Common myeloid progenitor, CD34-positive (primary cell): ENCODE measurements around the gene ACTL9.
"Not testable (repeated sequence)": the region's sequence is repeated elsewhere in the genome, so short reads cannot be mapped to it uniquely, and the experiment has no call there.

Source experiments
- CTCF ChIA-PET: fragments of 350-600 bp; sonication (Branson Sonifier 250); formaldehyde crosslinking; loops from one replicate; lab custom pipeline; 2021; ENCODE audit warnings: antibody characterized with exemption; lab: Charles Lee
- POLR2A ChIA-PET: fragments of 350-600 bp; sonication (Branson Sonifier 250); formaldehyde crosslinking; loops from one replicate; lab custom pipeline; 2021; ENCODE audit warnings: antibody characterized with exemption; lab: Charles Lee
- DNase-seq, 3 donors: peaks; one replicate each; pipeline versions ENCODE4 v3.0.0 to v3.0.0-alpha.2; 2013
- H3K27ac ChIP-seq, 2 experiments: 1 replicate in 1 of 2; 2 replicates in 1 of 2; pipeline ENCODE4 v1.7.0; 2013; ENCODE audit warnings: inconsistent platforms in 2 of 2, low read length in 2 of 2, mild to moderate bottlenecking in 2 of 2, low read depth in 1 of 2, moderate library complexity in 1 of 2; ENCODE audit not compliant: severe bottlenecking in 2 of 2, insufficient read depth in 1 of 2, poor library complexity in 1 of 2
- H3K27me3 ChIP-seq, 5 experiments: replicated peaks in 2 of 5; 1 replicate in 3 of 5; 2 replicates in 2 of 5; pipeline versions ENCODE4 v1.6.1 to v1.7.0; 2013; ENCODE audit warnings: low read length in 4 of 5, mild to moderate bottlenecking in 2 of 5, moderate library complexity in 2 of 5, inconsistent platforms in 1 of 5; ENCODE audit not compliant: insufficient read depth in 5 of 5, control insufficient read depth in 4 of 5
- H3K36me3 ChIP-seq, 4 experiments: 1 replicate in 2 of 4; 2 replicates in 2 of 4; pipeline versions ENCODE4 v1.6.1 to v1.7.0; 2013; ENCODE audit warnings: low read length in 3 of 4, control low read depth in 1 of 4, mild to moderate bottlenecking in 1 of 4; ENCODE audit not compliant: control insufficient read depth in 4 of 4, insufficient read depth in 4 of 4
- H3K4me1 ChIP-seq, 4 experiments: 1 replicate in 3 of 4; 2 replicates in 1 of 4; pipeline versions ENCODE4 v1.6.1 to v1.7.1; 2013; ENCODE audit warnings: low read length in 3 of 4, mild to moderate bottlenecking in 3 of 4, control low read depth in 1 of 4, inconsistent platforms in 1 of 4, moderate library complexity in 1 of 4; ENCODE audit not compliant: control insufficient read depth in 4 of 4, insufficient read depth in 4 of 4; ENCODE audit errors: control extremely low read depth in 1 of 4
- H3K4me3 ChIP-seq, 7 experiments: 1 replicate in 4 of 7; 2 replicates in 3 of 7; pipeline versions ENCODE4 v1.5.1 to v1.7.0; 2013; ENCODE audit warnings: mild to moderate bottlenecking in 7 of 7, low read length in 6 of 7, moderate library complexity in 6 of 7, inconsistent platforms in 2 of 7, low read depth in 2 of 7, control low read depth in 1 of 7; ENCODE audit not compliant: insufficient read depth in 4 of 7, control insufficient read depth in 1 of 7; ENCODE audit errors: extremely low read depth in 1 of 7
- H3K9me3 ChIP-seq, 5 experiments: 1 replicate in 4 of 5; 2 replicates in 1 of 5; pipeline versions ENCODE4 v1.6.1 to v1.7.1; 2013; ENCODE audit warnings: low read length in 4 of 5, mild to moderate bottlenecking in 2 of 5, inconsistent platforms in 1 of 5, low read depth in 1 of 5, moderate library complexity in 1 of 5; ENCODE audit not compliant: control insufficient read depth in 4 of 5, insufficient read depth in 2 of 5; ENCODE audit errors: control extremely low read depth in 1 of 5
- WGBS: methylation state at CpG from one replicate; pipeline ENCODE4 v1.1.5; 2013; ENCODE audit not compliant: insufficient coverage; 5-methylcytosine and 5-hydroxymethylcytosine counted together

Gene ACTL9

DNA sequence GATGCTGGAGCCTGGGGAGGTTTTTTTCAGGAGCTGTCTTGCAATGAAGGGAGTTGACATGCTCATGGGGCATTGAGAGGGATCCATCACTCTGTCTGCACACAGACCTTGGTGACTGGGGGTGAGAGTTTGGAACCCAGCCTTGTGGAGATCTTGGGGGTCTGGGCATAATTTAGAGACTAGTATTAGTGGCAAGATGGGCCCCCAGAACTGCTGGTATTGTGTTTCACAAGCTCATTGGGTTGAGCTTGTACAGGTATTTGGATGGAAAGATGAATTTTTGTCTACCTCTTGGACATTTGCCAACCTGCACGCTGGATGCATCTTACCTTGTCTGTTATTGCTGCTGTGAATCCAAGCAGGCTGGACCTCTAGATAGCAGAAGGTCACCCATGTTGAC lies 22.7 kb upstream of the ACTL9 start, which contains the start of gene OR2Z1:
TSS of gene OR2Z1 (plus strand) at position 301 of the 400 bp plus-strand sequence. CDS start 9,395 bp downstream, outside the sequence.
- Histone ChIP-seq H3K27me3 (peaks cover 0 to 17% (median 2%) of the 10 kb centered on the region in 5 experiments), H3K27ac (no peak within 1 kb of the TSS), H3K36me3 (no peaks in the 10 kb centered on the region), H3K9me3 (no peaks in the 10 kb centered on the region), H3K4me1 (no peaks in the 10 kb centered on the region), H3K4me3 (no peak within 1 kb of the TSS)
- WGBS = no CpG with 5 or more reads among the region's 1 CpG
- ChIA-PET CTCF (no interaction called here), POLR2A (no interaction called here)
- DNase-seq = no peak

DNA sequence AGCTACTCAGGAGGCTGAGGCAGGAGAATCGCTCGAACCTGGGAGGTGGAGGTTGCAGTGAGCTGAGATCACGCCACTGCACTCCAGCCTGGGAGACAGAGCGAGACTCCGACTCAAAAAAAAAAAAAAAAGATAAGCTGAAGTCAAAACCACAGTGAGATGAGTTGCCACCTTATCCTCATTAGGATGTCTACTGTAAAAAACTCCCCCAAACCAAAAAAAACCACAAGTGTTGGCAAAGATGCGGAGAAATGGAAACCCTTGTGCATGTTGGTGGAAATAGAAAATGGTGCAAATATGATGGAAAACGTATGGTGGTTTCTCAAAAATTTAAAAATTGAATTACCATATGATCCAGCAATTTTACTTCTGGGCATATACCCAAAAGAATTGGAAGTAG lies 11.7 kb upstream of the ACTL9 start:
- WGBS = 100% methylated on average over 1 of the region's 7 CpGs
- H3K27ac ChIP-seq, DNase-seq, H3K36me3 ChIP-seq, H3K27me3 ChIP-seq, H3K4me1 ChIP-seq, POLR2A ChIA-PET, CTCF ChIA-PET, H3K9me3 ChIP-seq, H3K4me3 ChIP-seq: not testable (repeated sequence)

DNA sequence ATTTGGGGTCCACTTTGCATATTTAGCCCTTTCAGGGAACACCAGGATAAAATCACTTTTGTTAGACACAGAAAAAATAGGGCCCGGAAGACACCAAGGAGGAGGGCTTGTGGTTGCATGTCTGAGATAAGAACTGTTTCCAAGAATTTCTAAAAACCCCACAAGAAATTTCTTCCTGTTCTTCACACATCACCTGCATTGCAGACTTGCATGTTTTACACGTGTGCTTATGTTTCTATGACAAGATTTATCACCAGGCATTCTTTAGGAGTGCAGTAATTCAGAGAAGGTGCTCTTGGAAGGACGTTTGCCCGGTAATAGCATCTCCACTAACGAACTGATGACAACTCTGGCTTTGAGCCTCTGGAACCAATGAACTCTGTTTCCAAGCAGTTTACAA lies 7.1 kb upstream of the ACTL9 start:
- peak overlapping the region in 3 of 7 experiments; percentile 22 to 52 (median 28) for H3K4me3 ChIP-seq
- H3K9me3 ChIP-seq = no peaks in the 10 kb centered on the region
- no peaks in the 10 kb centered on the region for H3K27me3 ChIP-seq
- DNase-seq = peak in 2 of 3 donors; percentile 33 to 50
- H3K4me1 ChIP-seq = peaks cover 6 to 50% (median 45%) of the 10 kb centered on the region in 4 experiments
- CTCF ChIA-PET = no interaction called here
- POLR2A ChIA-PET = no interaction called here
- H3K27ac ChIP-seq = no peak overlapping the region
- no peaks in the 10 kb centered on the region for H3K36me3 ChIP-seq
- 0% methylated on average over 2 of the region's 5 CpGs for WGBS

DNA sequence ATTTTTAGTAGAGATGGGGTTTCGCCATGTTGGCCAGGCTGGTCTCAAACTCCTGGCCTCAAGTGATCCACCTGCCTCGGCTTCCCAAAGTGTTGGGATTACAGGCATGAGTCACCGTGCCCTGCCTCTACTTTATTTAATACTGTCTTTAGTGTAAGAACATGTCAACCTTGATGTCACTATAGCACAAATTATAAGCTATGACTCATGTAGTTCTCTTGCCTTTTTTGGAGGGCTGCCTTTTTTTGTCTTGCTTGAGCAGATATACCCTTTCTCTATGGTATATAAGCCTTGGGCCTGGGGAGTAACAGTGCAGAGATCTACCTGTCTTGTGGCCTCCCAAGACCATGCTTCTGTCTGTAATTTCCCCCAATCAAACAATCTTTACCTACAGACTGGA lies 6.7 kb upstream of the ACTL9 start:
- DNase-seq = peak in 2 of 3 donors; percentile 56 to 70
- not testable (repeated sequence) for H3K36me3 ChIP-seq

DNA sequence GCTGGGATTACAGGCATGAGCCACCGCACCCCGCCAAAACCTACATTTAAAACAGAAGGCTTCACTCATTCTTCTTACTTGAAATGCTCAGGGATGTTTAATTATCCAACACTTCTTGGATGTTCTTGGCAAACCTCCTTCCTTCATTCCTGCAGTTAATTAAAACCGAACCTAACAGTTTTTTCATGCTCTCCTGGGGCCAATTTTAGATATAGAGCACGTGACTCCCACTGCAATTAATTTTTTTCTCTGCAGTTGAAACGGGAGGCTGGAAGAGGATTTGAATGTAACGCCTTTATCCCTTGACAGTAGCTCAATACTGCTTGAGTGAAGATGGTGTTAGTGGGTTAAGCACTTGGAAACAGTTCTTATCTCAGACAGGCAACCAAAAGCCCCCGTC lies 4.6 kb upstream of the ACTL9 start:
- POLR2A ChIA-PET = interaction anchor here (0.7 kb wide), 1 partner anchor 30 kb away, joined by 3 read pairs; no protein-coding TSS in a partner anchor
- peak in 1 of 3 donors; percentile 12 for DNase-seq
- CTCF ChIA-PET = interaction anchor here (0.9 kb wide), 1 partner anchor 10 kb away, joined by 4 read pairs; no protein-coding TSS in a partner anchor
- no peaks in the 10 kb centered on the region for H3K36me3 ChIP-seq
- peaks cover 0 to under 1% (median 0%) of the 10 kb centered on the region in 5 experiments for H3K27me3 ChIP-seq
- H3K4me1 ChIP-seq = peaks cover 6 to 52% (median 46%) of the 10 kb centered on the region in 4 experiments
- WGBS = 40% methylated on average over 4 of the region's 7 CpGs
- H3K4me3 ChIP-seq = no peak overlapping the region
- H3K9me3 ChIP-seq = no peaks in the 10 kb centered on the region
- no peak overlapping the region for H3K27ac ChIP-seq

More for the DNA sequence above, 6.7 kb upstream of the ACTL9 start:
- H3K9me3 ChIP-seq, POLR2A ChIA-PET, H3K27ac ChIP-seq, H3K27me3 ChIP-seq, CTCF ChIA-PET: not testable (repeated sequence)
- Histone ChIP-seq H3K4me1 (peaks cover 6 to 50% (median 45%) of the 10 kb centered on the region in 4 experiments), H3K4me3 (peak overlapping the region in 1 of 7 experiments; percentile 6)
- WGBS = no CpG with 5 or more reads among the region's 3 CpGs

DNA sequence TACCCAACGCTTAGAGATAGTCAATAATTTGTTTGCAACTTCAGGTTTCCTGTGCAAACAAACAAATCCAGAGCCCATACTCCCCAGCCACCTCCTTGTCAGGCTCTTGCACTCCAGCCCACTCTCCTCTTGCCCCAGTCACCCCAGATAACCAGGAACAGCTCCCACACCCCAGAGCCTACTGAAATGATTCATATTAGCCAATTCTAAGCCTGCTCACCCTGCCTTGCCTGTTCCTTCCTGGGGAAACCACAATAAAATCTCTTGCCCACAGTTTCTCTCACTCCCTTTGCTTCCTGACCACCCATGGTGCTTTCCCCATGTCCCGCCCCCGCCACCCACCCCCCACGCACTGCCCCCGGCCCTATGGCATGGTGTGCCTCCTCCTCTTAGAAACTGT lies 3.8 kb upstream of the ACTL9 start:
- DNase-seq = peak; percentile 72 to 93 (median 91)
- peak overlapping the region in 4 of 7 experiments; percentile 13 to 64 (median 42) for H3K4me3 ChIP-seq
- 0% methylated on average over 1 of the region's 5 CpGs for WGBS

DNA sequence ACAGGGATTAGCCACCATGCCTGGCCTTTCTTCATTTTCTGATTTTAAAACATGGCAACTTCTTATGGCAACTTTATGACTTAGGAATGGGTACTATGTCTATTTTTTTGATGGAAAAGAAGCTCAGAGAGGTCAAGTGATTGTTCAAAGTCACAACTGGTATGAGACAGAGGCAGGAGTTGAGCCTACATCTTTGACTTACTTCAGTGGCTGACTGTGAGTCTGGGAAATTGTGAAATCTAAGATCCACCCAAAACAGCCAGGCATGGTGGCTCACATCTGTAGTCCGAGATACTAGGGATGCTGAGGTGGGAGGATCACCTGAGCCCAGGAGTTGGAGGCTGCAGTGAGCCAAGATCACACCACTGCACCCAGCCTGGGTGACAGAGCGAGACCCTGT lies 2.4 kb upstream of the ACTL9 start:
- no peaks in the 10 kb centered on the region for H3K36me3 ChIP-seq
- WGBS = 90% methylated on average over 2 of the region's 2 CpGs
- peaks cover 5 to 50% (median 44%) of the 10 kb centered on the region in 4 experiments for H3K4me1 ChIP-seq
- H3K27ac ChIP-seq = no peak overlapping the region
- ChIA-PET POLR2A (no interaction called here), CTCF (interaction anchor here (1.1 to 1.7 kb wide), 2 partner anchors 30 to 46 kb away, joined by 3 to 8 read pairs; no protein-coding TSS in a partner anchor)
- DNase-seq = no peak
- no peak overlapping the region for H3K4me3 ChIP-seq
- peaks cover 0 to 3% (median 0%) of the 10 kb centered on the region in 5 experiments for H3K27me3 ChIP-seq
- no peaks in the 10 kb centered on the region for H3K9me3 ChIP-seq

More for the DNA sequence above, 3.8 kb upstream of the ACTL9 start:
- Histone ChIP-seq H3K4me1 (peaks cover 6 to 52% (median 46%) of the 10 kb centered on the region in 4 experiments), H3K27me3 (peaks cover 0 to 3% (median 0%) of the 10 kb centered on the region in 5 experiments), H3K36me3 (no peaks in the 10 kb centered on the region), H3K9me3 (no peaks in the 10 kb centered on the region), H3K27ac (no peak overlapping the region)
- ChIA-PET CTCF (interaction anchor here (1.0 to 1.7 kb wide), 2 partner anchors 10 to 48 kb away, joined by 3 to 8 read pairs; no protein-coding TSS in a partner anchor), POLR2A (no interaction called here)
